IPS-18a (cell line): ENCODE data around the gene TMEFF2.

Source experiments
- H3K27ac ChIP-seq: one replicate; pipeline ENCODE4 v1.5.1; 2013; ENCODE audit warnings: low read length
- H3K27me3 ChIP-seq: one replicate; pipeline ENCODE4 v1.6.1; 2013; ENCODE audit warnings: mild to moderate bottlenecking, low read length; ENCODE audit not compliant: control insufficient read depth, insufficient read depth
- H3K36me3 ChIP-seq: one replicate; pipeline ENCODE4 v1.6.1; 2013; ENCODE audit warnings: low read depth, low read length; ENCODE audit not compliant: control insufficient read depth
- H3K4me1 ChIP-seq: one replicate; pipeline ENCODE4 v1.6.1; 2013; ENCODE audit warnings: low read depth, low read length; ENCODE audit not compliant: control insufficient read depth
- H3K4me3 ChIP-seq: one replicate; pipeline ENCODE4 v1.5.1; 2013; ENCODE audit warnings: low read length
- H3K9ac ChIP-seq: one replicate; pipeline ENCODE4 v1.6.1; 2013; ENCODE audit warnings: mild to moderate bottlenecking, low read length, moderate library complexity
- H3K9me3 ChIP-seq: one replicate; pipeline ENCODE4 v1.6.1; 2013; ENCODE audit warnings: low read depth, low read length; ENCODE audit not compliant: control insufficient read depth

The TMEFF2 gene

GRCh38 chr2:191983186-191983585, 211.5 kb downstream of the TMEFF2 start:
- Histone ChIP-seq H3K9ac (no peak overlapping the region), H3K4me1 (peaks cover 20% of the 10 kb centered on the region), H3K27ac (no peak overlapping the region), H3K4me3 (no peak overlapping the region), H3K27me3 (no peaks in the 10 kb centered on the region), H3K9me3 (no peaks in the 10 kb centered on the region), H3K36me3 (no peaks in the 10 kb centered on the region)

DNA sequence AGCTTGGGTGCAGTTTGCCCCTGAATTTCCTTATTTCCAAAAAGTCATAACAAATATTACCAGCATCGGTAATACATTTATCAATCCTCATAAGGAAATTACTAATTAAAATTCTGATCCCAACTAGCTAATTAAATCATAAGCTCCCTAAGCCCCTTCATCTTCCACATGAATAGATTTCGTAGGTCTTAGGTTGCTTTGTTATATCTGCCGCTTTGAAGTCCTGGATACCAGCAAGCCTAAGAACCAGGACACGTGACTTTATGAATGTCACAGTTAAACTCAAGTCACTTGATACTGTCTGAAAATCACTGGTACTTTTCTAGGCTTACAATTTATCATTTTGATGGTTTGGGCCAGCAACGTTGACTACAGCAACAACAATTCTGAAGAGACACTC, 213.0 kb downstream of the TMEFF2 start:
- Histone ChIP-seq H3K9me3 (no peaks in the 10 kb centered on the region), H3K36me3 (no peaks in the 10 kb centered on the region), H3K9ac (no peak overlapping the region), H3K4me3 (no peak overlapping the region), H3K4me1 (peaks cover 23% of the 10 kb centered on the region), H3K27me3 (no peaks in the 10 kb centered on the region), H3K27ac (no peak overlapping the region)

DNA sequence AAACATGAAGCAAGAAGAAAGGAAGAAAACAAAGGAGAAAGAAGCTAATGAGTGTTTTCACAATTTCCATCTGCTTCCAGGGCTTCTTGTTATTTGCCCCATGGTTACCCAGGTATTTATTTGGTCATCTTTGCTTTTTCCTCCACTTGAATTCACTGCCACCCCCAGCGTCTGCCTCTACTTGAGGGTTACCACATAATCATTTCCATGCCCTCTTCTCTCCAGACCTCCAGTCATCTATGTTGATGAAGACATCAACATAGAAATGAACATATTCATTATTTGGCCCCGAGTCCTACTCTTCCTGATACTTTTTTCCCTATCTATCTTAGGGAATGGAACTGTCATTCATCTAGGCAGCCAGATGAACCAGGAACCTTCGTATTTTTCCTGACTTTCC, 214.2 kb downstream of the TMEFF2 start:
- Histone ChIP-seq H3K9me3 (no peaks in the 10 kb centered on the region), H3K36me3 (no peaks in the 10 kb centered on the region), H3K4me3 (no peak overlapping the region), H3K27ac (no peak overlapping the region), H3K9ac (no peak overlapping the region), H3K4me1 (peaks cover 23% of the 10 kb centered on the region), H3K27me3 (no peaks in the 10 kb centered on the region)

DNA sequence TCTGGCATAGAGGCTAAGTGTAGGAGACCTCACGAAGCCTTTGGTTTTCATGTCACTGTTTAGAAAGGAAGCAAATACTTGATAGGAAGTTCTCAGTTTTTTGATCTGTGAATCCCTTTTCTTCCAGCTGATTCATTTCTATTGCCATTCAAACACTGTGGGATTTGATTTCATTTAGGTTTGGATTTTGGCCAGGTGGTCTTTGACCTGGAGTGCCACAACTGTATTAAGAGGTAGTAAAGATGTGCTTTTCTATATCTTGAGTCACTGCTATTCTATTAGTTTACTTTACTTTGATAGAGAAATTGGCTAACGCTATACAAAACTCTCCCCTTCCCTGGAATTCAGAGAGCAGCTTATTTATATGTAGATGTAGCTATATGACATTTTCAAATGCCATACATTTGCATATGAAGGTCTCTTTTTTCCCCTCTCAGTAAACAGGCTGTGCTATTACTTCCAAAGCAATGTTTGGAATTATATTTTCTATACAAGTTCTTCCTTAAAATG, 215.5 kb downstream of the TMEFF2 start:
- peak overlapping the region; percentile 18 for H3K4me3 ChIP-seq
- no peaks in the 10 kb centered on the region for H3K36me3 ChIP-seq
- no peak overlapping the region for H3K27ac ChIP-seq
- H3K9ac ChIP-seq: no peak overlapping the region
- H3K27me3 ChIP-seq: no peaks in the 10 kb centered on the region
- H3K9me3 ChIP-seq: no peaks in the 10 kb centered on the region
- H3K4me1 ChIP-seq: peaks cover 23% of the 10 kb centered on the region

GRCh38 chr2:191977754-191978153, 217.0 kb downstream of the TMEFF2 start:
- Histone ChIP-seq H3K27me3 (no peaks in the 10 kb centered on the region), H3K4me1 (peaks cover 23% of the 10 kb centered on the region), H3K9me3 (no peaks in the 10 kb centered on the region), H3K36me3 (no peaks in the 10 kb centered on the region), H3K27ac (no peak overlapping the region), H3K9ac (no peak overlapping the region), H3K4me3 (no peak overlapping the region)

- H3K27ac ChIP-seq: no peak overlapping the region
Observed at GRCh38 chr2:191976436-191976835, 218.3 kb downstream of the TMEFF2 start.

GRCh38 chr2:191974676-191975075, 220.1 kb downstream of the TMEFF2 start:
- H3K9ac ChIP-seq: no peak overlapping the region
- no peaks in the 10 kb centered on the region for H3K9me3 ChIP-seq
- no peaks in the 10 kb centered on the region for H3K27me3 ChIP-seq
- H3K36me3 ChIP-seq: no peaks in the 10 kb centered on the region
- H3K27ac ChIP-seq: no peak overlapping the region
- H3K4me3 ChIP-seq: no peak overlapping the region
- H3K4me1 ChIP-seq: peaks cover 13% of the 10 kb centered on the region

More at GRCh38 chr2:191976436-191976835, 218.3 kb downstream of the TMEFF2 start:
- Histone ChIP-seq H3K4me3 (no peak overlapping the region), H3K9ac (no peak overlapping the region), H3K36me3 (no peaks in the 10 kb centered on the region), H3K27me3 (no peaks in the 10 kb centered on the region), H3K9me3 (no peaks in the 10 kb centered on the region), H3K4me1 (peaks cover 23% of the 10 kb centered on the region)

DNA sequence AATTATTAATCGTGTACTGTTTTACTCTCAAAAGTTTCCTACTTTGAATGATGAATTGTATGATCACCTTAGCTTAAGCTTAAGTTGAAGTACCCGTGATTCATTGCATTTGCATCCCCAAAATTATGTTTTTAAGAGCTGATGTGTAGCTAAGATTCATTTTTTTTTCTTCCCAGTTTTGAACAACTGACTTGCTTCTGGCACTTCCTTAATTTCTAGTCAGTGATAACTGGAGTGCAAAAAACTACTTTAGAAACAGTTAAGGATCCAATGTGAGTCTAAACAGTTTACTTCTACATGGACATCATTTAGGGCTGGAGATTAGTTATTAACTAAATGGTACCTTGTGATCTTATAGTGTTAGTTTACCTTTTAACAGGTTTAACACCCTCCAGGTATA, 223.9 kb downstream of the TMEFF2 start:
- H3K36me3 ChIP-seq: no peaks in the 10 kb centered on the region
- no peaks in the 10 kb centered on the region for H3K4me1 ChIP-seq
- H3K27ac ChIP-seq: no peak overlapping the region
- no peak overlapping the region for H3K9ac ChIP-seq
- H3K27me3 ChIP-seq: no peaks in the 10 kb centered on the region
- H3K9me3 ChIP-seq: no peaks in the 10 kb centered on the region
- H3K4me3 ChIP-seq: no peak overlapping the region

- H3K9me3 ChIP-seq: no peaks in the 10 kb centered on the region
- H3K4me3 ChIP-seq: no peak overlapping the region
- no peaks in the 10 kb centered on the region for H3K4me1 ChIP-seq
- no peaks in the 10 kb centered on the region for H3K36me3 ChIP-seq
- no peaks in the 10 kb centered on the region for H3K27me3 ChIP-seq
- H3K27ac ChIP-seq: no peak overlapping the region
- H3K9ac ChIP-seq: no peak overlapping the region
Observed at GRCh38 chr2:191968120-191968519, 226.6 kb downstream of the TMEFF2 start.

DNA sequence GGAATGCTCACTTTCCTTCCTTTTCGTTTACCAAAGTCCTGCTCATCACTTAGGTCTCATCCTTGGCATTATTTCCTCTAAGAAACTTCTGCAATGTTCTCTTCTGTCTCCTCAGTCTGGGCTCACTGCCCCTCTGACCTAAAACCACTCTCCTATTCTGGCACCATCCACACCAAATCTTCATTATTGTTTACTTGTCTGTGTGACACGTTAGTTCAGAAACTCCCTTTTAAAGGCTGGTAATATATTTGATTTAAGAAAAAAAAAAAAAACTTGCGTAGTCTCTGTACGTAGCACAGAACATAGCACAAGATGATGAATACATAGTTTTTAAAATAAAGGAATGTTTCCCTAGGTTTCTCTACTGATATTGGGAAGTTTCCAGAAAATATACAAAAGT, 229.0 kb downstream of the TMEFF2 start:
- no peaks in the 10 kb centered on the region for H3K27me3 ChIP-seq
- H3K4me1 ChIP-seq: no peaks in the 10 kb centered on the region
- H3K9me3 ChIP-seq: no peaks in the 10 kb centered on the region
- no peak overlapping the region for H3K4me3 ChIP-seq
- no peaks in the 10 kb centered on the region for H3K36me3 ChIP-seq
- no peak overlapping the region for H3K27ac ChIP-seq
- H3K9ac ChIP-seq: no peak overlapping the region

DNA sequence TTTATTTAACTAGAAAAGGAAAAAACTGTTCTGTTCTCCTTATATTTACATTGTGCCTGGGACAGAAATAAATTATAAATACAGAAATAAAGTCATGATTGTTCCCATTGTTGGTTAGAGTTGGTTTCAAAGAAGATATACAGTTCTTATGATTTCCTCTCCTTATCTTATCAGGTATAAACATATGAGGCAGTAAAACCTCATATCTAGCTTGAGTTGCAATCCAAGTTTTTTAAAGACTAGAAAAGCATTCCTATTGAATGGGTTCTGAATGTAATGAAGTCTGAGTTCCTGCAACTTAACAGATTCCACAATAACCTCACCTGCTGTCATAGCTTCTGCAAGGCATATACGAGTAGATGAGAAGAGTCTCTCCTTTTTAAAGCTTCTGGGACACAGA, 233.2 kb downstream of the TMEFF2 start:
- H3K4me3 ChIP-seq: no peak overlapping the region
- H3K27me3 ChIP-seq: no peaks in the 10 kb centered on the region
- no peaks in the 10 kb centered on the region for H3K4me1 ChIP-seq
- no peak overlapping the region for H3K9ac ChIP-seq
- H3K27ac ChIP-seq: no peak overlapping the region
- H3K36me3 ChIP-seq: no peaks in the 10 kb centered on the region
- H3K9me3 ChIP-seq: no peaks in the 10 kb centered on the region

- Histone ChIP-seq H3K27me3 (no peaks in the 10 kb centered on the region), H3K4me3 (no peak overlapping the region), H3K27ac (no peak overlapping the region), H3K36me3 (no peaks in the 10 kb centered on the region), H3K9ac (no peak overlapping the region), H3K9me3 (no peaks in the 10 kb centered on the region), H3K4me1 (no peaks in the 10 kb centered on the region)
Observed at GRCh38 chr2:191959209-191959608, 235.5 kb downstream of the TMEFF2 start.
